GM21526 (cell line): ENCODE measurements around the gene DCLK2.

Experiments used
- ATAC-seq: cut with Tn5 transposase; IDR thresholded peaks from one replicate; pipeline ENCODE4 v1.9.1; 2021; ENCODE audit warnings: moderate library complexity; ENCODE audit not compliant: unreplicated experiment, low FRiP score

DCLK2 gene

GRCh38 chr4:150234246-150234645, 156.0 kb downstream of the DCLK2 start:
- ATAC-seq = no peak

- ATAC-seq = no peak
Observed at GRCh38 chr4:150235317-150235716, 157.1 kb downstream of the DCLK2 start.

- no peak for ATAC-seq
Observed at GRCh38 chr4:150235808-150236271, 157.6 kb downstream of the DCLK2 start.

- no peak for ATAC-seq
Observed at GRCh38 chr4:150236626-150237025, 158.4 kb downstream of the DCLK2 start.

- ATAC-seq = no peak
Observed at GRCh38 chr4:150237110-150237872, 159.0 kb downstream of the DCLK2 start.

- no peak for ATAC-seq
Observed at GRCh38 chr4:150238591-150238990, 160.3 kb downstream of the DCLK2 start.

- no peak for ATAC-seq
Observed at GRCh38 chr4:150240011-150240410, 161.8 kb downstream of the DCLK2 start.

- ATAC-seq = no peak
Observed at GRCh38 chr4:150242820-150243458, 164.7 kb downstream of the DCLK2 start.

- no peak for ATAC-seq
Observed at GRCh38 chr4:150243932-150244331, 165.7 kb downstream of the DCLK2 start.

- no peak for ATAC-seq
Observed at GRCh38 chr4:150244600-150244999, 166.4 kb downstream of the DCLK2 start.

GRCh38 chr4:150247184-150247583, 168.9 kb downstream of the DCLK2 start:
- no peak for ATAC-seq

- no peak for ATAC-seq
Observed at GRCh38 chr4:150248181-150248580, 169.9 kb downstream of the DCLK2 start.

GRCh38 chr4:150250293-150250997, 172.2 kb downstream of the DCLK2 start:
- no peak for ATAC-seq

- ATAC-seq = no peak
Observed at GRCh38 chr4:150250998-150251651, 172.9 kb downstream of the DCLK2 start.

GRCh38 chr4:150251752-150252190, 173.5 kb downstream of the DCLK2 start:
- no peak for ATAC-seq

GRCh38 chr4:150252306-150252705, 174.1 kb downstream of the DCLK2 start:
- ATAC-seq = no peak

GRCh38 chr4:150252741-150253140, 174.5 kb downstream of the DCLK2 start:
- ATAC-seq = no peak

- no peak for ATAC-seq
Observed at GRCh38 chr4:150253416-150253815, 175.2 kb downstream of the DCLK2 start.

GRCh38 chr4:150253965-150254630, 175.9 kb downstream of the DCLK2 start:
- no peak for ATAC-seq

GRCh38 chr4:150255610-150256224, 177.5 kb downstream of the DCLK2 start:
- ATAC-seq = no peak
